Adrenal gland (tissue), 5 donors: ENCODE results near the gene PROM1.

Experiments
- POLR2A ChIP-seq, 2 donors: fragments of 450-650 bp; IDR thresholded peaks; one replicate each; pipeline ENCODE4 v1.6.1; 2017; ENCODE audit warnings: antibody characterized with exemption in 2 of 2, mild to moderate bottlenecking in 2 of 2, moderate library complexity in 1 of 2
- TF ChIP-seq, protein P1 (sequence below), 6 experiments: fragments of 450-650 bp in 4 of 6; fragments of 200-600 bp in 2 of 6; sonication (generic) in 1 of 6; IDR thresholded peaks; 1 replicate in 5 of 6; 2 replicates in 1 of 6; pipeline versions ENCODE4 v1.5.1 to v1.8.0; 2016 to 2021; ENCODE audit warnings: antibody characterized with exemption in 6 of 6, mild to moderate bottlenecking in 2 of 6, moderate library complexity in 1 of 6
- donor health status: DM: no; HTN: no; CAD: no.

DNA sequence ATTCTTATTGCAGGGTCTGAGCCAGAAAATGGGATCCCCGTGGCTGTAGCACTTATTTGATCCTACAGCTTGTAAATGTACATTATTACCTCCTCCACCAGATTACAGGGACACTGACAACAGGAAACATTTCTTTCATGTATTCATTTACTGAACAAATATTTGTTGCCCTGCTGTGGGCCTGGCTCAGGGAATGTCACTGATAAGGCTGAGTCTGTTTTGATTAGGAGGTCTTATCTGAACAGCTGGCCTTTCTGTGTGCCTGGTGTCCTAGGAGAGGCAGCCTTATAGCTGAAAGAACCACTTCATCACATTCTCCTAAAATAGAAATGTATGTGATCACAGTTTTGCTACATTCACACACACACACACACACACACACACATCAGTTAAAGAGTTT lies 45.5 kb upstream of the PROM1 start:
- TF ChIP-seq, protein P1, sequence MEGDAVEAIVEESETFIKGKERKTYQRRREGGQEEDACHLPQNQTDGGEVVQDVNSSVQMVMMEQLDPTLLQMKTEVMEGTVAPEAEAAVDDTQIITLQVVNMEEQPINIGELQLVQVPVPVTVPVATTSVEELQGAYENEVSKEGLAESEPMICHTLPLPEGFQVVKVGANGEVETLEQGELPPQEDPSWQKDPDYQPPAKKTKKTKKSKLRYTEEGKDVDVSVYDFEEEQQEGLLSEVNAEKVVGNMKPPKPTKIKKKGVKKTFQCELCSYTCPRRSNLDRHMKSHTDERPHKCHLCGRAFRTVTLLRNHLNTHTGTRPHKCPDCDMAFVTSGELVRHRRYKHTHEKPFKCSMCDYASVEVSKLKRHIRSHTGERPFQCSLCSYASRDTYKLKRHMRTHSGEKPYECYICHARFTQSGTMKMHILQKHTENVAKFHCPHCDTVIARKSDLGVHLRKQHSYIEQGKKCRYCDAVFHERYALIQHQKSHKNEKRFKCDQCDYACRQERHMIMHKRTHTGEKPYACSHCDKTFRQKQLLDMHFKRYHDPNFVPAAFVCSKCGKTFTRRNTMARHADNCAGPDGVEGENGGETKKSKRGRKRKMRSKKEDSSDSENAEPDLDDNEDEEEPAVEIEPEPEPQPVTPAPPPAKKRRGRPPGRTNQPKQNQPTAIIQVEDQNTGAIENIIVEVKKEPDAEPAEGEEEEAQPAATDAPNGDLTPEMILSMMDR (IDR thresholded peaks at IDR 0.05): no peak
- no peak for TF ChIP-seq POLR2A (IDR thresholded peaks at IDR 0.05)
